Stimulated activated CD8-positive, alpha-beta memory T cell treated with anti-CD3 and anti-CD28 coated beads, Interleukin-7, amount 100 ng/mL, for 48 hours (primary cell): ENCODE measurements around the gene DNAJB12.
"Not testable (repeated sequence)": the region's sequence is repeated elsewhere in the genome, so short reads cannot be mapped to it uniquely, and the experiment has no call there.

ENCODE experiments used
- DNase-seq, 2 donors: peaks; one replicate each; pipeline ENCODE4 v3.0.0-alpha.2; 2020; ENCODE audit warnings: low read depth in 1 of 2; ENCODE audit errors: extremely low read depth in 1 of 2

The DNAJB12 gene

GRCh38 chr10:72316748-72317435 lies 37.8 kb downstream of the DNAJB12 start:
- no peak for DNase-seq

- no peak for DNase-seq
Observed at GRCh38 chr10:72316386-72316700, 38.4 kb downstream of the DNAJB12 start.

DNA sequence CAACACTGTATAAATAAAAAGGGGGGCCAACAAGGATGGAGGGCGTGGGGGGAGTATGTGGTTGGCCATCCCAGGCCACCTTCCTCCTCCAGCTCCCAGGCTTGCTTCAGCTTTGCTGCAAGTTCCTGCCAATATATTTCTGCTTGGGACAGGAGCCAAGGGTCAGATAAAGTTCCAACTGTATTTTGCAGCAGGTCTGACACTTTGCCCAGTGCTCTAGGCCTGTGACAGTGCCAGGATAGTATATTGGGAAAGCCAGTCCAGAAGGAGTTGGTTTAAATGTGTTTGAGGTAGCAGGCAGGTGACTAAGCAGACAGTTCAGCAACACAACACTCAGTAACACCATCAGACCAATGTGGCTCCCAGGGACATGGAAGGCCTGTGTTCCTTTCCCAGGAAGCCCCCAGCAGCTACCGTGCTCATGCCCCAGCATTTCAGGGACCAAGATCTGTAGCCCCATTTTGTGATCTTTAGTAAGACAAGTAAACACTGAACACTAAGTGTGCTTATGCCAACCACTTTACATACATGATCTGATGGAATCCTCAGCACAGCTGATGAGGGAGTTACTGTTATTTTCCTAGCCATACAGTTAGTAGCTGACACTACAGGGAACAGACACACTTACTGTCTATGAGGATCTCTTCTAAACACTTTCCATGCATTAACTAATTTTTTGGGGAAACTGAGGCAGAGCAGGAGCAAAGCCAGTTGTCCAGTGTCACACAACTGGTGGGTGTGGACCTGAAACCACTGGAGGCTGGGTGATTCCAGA lies 38.9 kb downstream of the DNAJB12 start:
- no peak for DNase-seq

DNA sequence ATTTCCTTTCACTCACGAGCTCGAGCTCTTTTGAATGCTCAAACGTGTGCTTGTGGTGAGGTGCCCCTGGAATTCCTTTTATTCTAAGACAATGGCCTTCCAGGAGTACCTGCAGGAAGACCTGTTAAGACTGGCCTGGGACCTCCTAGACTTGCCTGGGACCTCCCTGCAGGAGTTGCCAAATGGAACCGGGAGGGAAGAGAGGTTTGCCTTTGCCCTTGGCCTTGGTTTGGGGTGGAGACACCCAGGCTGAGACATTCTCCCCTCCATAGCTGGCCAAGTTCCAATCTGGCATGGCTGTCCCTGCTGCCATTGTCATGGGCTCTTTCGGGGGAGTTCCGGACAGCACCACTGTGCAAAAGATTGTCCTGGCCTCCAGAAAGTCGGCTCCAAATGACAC lies 39.7 kb downstream of the DNAJB12 start:
- DNase-seq, result no peak

DNA sequence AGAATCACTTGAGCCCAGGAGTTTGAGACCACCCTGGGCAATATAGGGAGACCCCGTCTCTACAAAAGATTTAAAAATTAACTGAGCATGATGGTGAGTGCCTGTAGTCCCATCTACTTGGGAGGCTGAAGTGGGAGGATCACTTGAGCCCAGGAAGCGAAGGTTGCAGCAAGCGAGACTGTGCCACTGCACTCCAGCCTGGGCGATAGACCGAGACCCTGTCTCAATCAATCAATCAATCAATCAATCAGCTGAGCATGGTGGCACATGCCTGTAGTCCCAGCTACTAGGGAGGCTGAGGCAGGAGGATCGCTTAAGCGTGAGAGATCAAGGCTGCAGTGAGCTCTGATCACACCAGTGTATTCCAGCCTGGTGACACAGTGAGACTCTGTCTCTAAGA lies 40.5 kb downstream of the DNAJB12 start:
- no peak for DNase-seq

DNA sequence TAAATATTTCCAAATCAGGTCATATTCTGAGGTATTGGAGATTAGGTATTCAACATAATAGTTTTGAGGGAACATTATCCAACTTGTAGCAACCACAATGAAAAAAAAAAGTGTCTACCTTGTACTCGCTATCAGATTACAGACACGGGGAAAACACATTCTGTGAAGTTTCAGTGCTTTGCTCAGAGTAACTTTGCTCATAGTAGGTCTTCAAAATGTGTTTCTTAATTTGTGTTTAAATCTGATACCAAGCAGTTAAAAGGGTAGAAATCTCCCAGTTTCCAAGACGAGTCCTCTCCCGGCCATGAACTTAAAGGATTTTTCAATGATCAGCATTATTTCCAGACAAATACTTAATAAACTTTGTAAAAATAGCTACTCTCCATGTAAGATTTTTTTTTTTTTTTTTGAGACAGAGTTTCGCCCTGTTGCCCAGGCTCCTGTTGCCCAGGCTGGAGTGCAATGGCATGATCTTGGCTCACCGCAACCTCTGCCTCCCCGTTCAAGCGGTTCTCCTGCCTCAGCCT lies 41.8 kb downstream of the DNAJB12 start:
- DNase-seq, result no peak

- no peak for DNase-seq
Observed at GRCh38 chr10:72311667-72312066, 43.1 kb downstream of the DNAJB12 start.

DNA sequence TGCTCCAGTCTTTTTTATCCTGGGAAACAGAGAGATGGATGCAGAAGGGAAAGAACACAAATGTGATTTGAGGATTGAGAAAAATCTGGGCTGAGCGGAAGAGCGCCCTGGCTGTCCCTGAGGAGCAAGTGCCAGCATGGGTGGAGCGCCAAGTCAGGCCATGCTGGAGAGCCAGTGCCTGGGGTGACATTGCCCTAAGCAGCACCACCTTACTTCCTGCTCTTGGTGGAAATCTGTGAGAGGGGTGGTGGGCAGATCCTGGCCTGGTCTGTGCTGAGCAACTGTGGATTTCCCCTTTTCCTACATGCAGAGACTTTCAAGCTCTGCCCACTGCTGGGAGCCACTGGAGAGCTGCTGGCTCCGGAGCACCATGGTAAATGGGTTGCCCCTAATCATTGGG lies 44.1 kb downstream of the DNAJB12 start:
- DNase-seq, result no peak

GRCh38 chr10:72310241-72310633 lies 44.5 kb downstream of the DNAJB12 start:
- no peak for DNase-seq

DNA sequence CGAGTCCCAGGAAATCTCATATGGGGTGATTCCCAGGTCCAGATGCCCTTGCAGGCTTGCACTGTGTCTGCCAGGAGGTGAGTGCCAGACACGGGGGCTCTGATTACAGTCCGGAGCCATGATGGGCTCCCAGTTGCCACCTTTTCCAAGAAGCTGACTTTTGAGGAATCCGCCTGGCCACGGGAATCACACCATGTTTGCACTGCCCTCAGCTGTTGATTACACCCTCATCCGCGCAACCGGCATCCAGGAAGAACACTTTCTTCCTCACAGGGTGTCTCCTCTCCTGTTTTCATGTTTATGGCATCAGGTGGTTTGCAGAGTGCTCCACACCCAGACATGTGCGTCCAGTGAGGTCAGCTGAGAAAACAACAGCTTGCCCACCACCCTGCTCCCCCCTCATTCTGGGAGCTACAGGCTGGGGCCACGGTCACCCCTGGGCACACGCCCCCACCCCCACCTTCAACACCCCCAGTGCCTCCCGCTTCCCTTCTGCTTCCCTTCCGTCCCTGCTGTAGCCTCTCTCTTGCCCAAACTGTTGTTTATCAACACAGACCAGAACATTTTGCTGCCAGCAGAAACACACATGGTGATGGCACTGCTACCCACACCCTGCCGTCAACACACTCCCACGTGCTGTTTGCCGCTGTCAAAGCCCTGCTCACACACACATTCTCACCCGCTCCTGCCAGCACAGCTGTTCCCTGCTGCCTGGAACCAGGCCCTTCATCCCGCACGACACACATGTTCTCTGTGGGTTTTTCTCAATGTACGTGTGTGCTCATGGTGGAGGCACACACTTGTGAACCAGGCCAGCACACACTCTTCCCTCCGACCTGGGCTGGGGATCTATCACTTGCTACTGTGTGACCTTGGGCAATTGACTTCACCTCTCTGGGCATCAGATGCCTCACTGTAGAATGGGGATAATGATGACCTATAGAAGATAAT lies 45.2 kb downstream of the DNAJB12 start:
- DNase-seq, result no peak

DNA sequence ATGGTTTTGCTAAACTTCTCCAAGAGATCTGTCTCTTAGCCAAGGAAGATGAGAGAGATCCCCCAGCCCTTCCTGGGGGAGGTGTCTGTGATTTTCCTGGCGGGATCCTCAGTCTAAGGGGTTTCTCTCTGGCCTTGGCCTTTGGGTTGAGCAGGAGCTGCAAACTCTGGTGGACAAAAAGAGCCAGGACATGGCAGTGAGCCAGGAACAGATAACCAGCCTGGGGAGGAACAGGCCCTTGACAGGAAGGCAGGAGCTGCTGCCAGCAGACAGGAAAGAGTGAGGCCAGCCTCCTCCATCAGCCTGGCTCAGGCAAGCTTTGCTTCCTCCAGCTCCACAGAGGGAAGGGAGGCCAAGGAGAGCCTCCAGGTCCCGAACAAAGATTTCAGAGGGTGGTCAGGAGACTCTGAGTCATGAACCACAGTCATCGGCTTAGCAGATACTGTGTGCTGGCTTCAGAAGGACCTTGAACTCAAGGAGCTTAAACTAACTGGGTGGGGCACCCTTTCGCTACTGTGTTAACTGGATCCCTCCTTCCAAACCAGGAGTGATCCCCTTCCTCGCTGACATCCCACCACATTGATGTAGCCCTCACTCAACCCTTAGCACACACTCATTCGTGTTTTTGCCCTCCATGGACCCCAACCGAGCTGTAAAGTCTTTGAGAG lies 46.3 kb downstream of the DNAJB12 start:
- DNase-seq, result no peak

DNA sequence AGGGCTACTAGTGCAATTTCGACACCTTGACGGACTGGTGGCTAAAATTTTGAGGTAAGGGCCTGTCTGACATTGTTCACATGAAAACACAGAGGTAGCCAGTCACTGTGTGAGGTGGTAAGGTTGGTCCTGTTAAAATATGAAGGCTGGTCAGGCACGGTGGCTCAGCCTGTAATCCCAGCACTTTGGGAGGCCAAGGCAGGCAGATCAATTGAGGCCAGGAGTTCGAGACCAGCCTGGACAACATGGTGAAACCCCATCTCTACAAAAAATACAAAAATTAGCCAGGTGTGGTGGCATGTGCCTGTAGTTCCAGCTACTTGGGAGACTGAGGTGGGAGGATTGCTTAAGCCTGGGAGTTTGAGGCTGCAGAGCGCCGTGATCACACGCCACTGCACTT lies 47.0 kb downstream of the DNAJB12 start:
- DNase-seq, result not testable (repeated sequence)

GRCh38 chr10:72306215-72306760 lies 48.4 kb downstream of the DNAJB12 start:
- DNase-seq, result no peak

DNA sequence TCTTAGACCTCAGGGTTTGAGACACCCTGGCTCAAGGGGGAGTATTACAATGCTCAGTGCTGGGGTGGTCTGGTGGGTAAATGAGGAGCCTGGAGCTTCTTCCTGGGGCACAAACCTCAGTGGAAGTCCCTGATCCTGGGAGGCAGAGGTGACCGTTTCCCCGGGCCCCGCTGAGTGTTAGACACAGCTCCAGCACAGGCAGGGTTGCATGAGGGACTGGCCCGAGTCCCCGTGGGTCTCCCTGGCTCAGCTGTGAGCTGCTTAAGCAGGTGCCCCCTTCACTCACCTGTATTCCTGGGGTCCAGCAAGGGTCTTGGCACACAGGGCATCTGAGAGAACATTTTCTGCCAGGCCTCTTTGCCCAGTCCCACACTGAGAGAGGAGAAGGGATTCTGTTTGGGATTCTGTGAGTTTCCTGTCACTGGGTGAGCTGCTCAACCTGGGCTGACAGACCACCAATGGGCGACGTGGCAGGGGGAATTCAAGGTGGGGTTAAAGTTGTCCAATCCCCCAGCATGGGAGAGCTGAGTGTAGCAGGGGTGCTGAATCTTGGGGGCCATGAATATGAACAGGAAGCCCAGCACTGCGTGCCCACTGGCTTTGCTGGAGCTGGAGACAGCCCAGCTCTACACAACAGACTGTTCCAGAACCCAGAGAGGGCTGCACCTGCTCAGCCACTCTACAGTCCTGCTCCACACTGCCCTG lies 51.1 kb downstream of the DNAJB12 start:
- DNase-seq, result no peak

GRCh38 chr10:72298592-72299519 lies 55.9 kb downstream of the DNAJB12 start:
- no peak for DNase-seq

GRCh38 chr10:72297805-72298591 lies 56.7 kb downstream of the DNAJB12 start:
- DNase-seq, result peak; percentile 88 to 98

DNA sequence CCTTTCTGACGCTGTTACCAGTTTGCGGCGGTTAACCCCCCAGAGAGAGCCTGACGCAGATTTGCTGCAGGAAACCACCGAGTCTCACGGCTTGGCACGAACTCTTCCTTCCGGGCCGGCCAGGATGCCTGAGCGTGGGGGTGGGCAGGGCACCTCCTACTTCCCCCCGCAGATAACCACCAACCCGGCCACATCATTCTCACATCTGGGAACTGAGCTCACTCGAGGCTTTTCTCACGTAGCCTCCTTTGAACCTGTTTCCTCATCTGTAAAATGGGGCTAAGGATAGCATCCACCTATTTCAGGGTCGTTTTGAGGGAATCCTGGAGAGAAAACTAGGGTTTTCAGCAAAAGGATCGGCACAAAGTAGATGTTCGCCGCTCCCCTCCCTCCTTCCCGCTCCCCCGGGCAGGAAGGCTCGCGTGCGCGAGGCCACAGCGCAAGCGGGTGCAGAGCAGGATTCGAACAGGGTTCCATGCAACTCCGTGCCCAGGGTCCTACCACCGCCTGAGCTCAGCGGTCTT lies 57.4 kb downstream of the DNAJB12 start:
- DNase-seq, result peak; percentile 88 to 98

- DNase-seq, result not testable (repeated sequence)
Observed at GRCh38 chr10:72296829-72297280, 57.9 kb downstream of the DNAJB12 start.
